HCT116 (cell line): Measurements from ENCODE around the gene FGF14.

Experiments
- EZH2phosphoT487 ChIP-seq: fragments of 200-600 bp; IDR thresholded peaks from 2 replicates; pipeline ENCODE4 v1.6.1; 2018; ENCODE audit warnings: antibody characterized with exemption, borderline replicate concordance
- JUND ChIP-seq: IDR thresholded peaks from 2 replicates; pipeline ENCODE4 v1.6.1; 2012
- POLR2A ChIP-seq: IDR thresholded peaks from 2 replicates; pipeline ENCODE4 v1.7.0; 2011; ENCODE audit warnings: borderline replicate concordance; ENCODE audit not compliant: insufficient read depth, insufficient read length; ENCODE audit errors: extremely low read depth
- POLR2AphosphoS5 ChIP-seq: IDR thresholded peaks from 2 replicates; pipeline ENCODE4 v1.6.1; 2011; ENCODE audit warnings: mild to moderate bottlenecking, low read depth, low read length, moderate library complexity
- SIN3A ChIP-seq: IDR thresholded peaks from 2 replicates; pipeline ENCODE4 v1.6.1; 2012; ENCODE audit warnings: low read depth
- SP1 ChIP-seq: IDR thresholded peaks from 2 replicates; pipeline ENCODE4 v1.6.1; 2012; ENCODE audit warnings: low read depth
- SRF ChIP-seq: IDR thresholded peaks from 2 replicates; pipeline ENCODE4 v1.6.1; 2012; ENCODE audit warnings: low read depth
- YY1 ChIP-seq: IDR thresholded peaks from 2 replicates; pipeline ENCODE4 v1.6.1; 2011; ENCODE audit warnings: low read length, low read depth, moderate library complexity, mild to moderate bottlenecking; ENCODE audit not compliant: insufficient replicate concordance; ENCODE audit errors: extremely low read depth
- ZFX ChIP-seq: fragments of 450-650 bp; IDR thresholded peaks from 2 replicates; pipeline ENCODE4 v1.6.1; 2017
- TF ChIP-seq, protein P1 (sequence below), 3 experiments: fragments of 200-600 bp in 1 of 3; sonication (generic) in 1 of 3; IDR thresholded peaks in 2 of 3; conservative IDR thresholded peaks in 1 of 3; 2 replicates each; pipeline ENCODE4 v1.5.1; 2012 to 2017; ENCODE audit warnings: low read depth in 2 of 3, low read length in 2 of 3, antibody characterized with exemption in 1 of 3, borderline replicate concordance in 1 of 3, control low read depth in 1 of 3, mild to moderate bottlenecking in 1 of 3, mixed read lengths in 1 of 3, mixed run types in 1 of 3, moderate library complexity in 1 of 3; ENCODE audit not compliant: insufficient read depth in 1 of 3
- TF ChIP-seq, protein P2 (sequence below): IDR thresholded peaks from 2 replicates; pipeline ENCODE4 v1.6.1; 2012

DNA sequence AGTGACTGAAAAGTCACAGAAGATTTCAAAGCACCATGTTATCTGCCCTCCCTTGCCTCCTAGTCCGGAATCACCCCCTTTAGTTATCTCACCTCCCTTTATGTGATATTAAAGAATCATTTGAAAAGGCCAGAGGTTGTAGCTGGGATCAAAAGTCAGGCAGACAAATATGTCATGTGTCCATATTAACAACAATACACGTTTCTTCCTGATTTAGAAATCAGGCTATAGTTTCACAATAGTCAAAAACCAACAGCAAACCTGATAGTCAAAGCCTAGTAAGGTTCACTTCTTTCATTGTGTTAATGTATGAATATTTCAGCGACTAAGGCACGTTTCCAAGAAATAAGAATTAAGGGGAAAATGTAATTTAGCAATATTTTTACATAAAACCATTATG lies 622.7 kb downstream of the FGF14 start:
- TF ChIP-seq POLR2A (no peak), SP1 (no peak), SIN3A (no peak), ZFX (no peak), EZH2phosphoT487 (no peak), POLR2AphosphoS5 (no peak), JUND (no peak), YY1 (no peak), SRF (no peak)
- TF ChIP-seq, protein P1, sequence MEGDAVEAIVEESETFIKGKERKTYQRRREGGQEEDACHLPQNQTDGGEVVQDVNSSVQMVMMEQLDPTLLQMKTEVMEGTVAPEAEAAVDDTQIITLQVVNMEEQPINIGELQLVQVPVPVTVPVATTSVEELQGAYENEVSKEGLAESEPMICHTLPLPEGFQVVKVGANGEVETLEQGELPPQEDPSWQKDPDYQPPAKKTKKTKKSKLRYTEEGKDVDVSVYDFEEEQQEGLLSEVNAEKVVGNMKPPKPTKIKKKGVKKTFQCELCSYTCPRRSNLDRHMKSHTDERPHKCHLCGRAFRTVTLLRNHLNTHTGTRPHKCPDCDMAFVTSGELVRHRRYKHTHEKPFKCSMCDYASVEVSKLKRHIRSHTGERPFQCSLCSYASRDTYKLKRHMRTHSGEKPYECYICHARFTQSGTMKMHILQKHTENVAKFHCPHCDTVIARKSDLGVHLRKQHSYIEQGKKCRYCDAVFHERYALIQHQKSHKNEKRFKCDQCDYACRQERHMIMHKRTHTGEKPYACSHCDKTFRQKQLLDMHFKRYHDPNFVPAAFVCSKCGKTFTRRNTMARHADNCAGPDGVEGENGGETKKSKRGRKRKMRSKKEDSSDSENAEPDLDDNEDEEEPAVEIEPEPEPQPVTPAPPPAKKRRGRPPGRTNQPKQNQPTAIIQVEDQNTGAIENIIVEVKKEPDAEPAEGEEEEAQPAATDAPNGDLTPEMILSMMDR (IDR thresholded peaks at IDR 0.05 in 2 of 3, conservative IDR thresholded peaks at IDR 0.05 in 1 of 3; ENCODE audit: borderline replicate concordance in 1 of 3, insufficient read depth in 1 of 3, low read depth in 2 of 3, low read length in 2 of 3): no peak
- TF ChIP-seq, protein P2, sequence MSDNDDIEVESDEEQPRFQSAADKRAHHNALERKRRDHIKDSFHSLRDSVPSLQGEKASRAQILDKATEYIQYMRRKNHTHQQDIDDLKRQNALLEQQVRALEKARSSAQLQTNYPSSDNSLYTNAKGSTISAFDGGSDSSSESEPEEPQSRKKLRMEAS: no peak
